Measurements from ENCODE around the gene OR4C15.

DNA sequence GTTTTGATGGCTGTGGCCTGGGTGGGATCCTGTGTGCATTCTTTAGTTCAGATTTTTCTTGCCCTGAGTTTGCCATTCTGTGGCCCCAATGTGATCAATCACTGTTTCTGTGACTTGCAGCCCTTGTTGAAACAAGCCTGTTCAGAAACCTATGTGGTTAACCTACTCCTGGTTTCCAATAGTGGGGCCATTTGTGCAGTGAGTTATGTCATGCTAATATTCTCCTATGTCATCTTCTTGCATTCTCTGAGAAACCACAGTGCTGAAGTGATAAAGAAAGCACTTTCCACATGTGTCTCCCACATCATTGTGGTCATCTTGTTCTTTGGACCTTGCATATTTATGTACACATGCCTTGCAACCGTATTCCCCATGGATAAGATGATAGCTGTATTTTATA is 18.3 kb downstream of the OR4C15 start:
- TF ChIP-seq GATA2 (IDR thresholded peaks at IDR 0.05; ENCODE audit: low read depth, low read length) (no peak), GATA3 (IDR thresholded peaks at IDR 0.05; ENCODE audit: low read depth, low read length) (no peak)
